H1 (cell line): Measurements from ENCODE around the gene SYTL2. TPM values are rescaled to one million over a fixed set of nuclear protein-coding genes. Genes with fewer than 3 reads are reported as not detected.
A peak's percentile ranks its signal among the peaks of the same experiment; 100 is the strongest.

Source experiments
- CTCF ChIA-PET: fragments of 300-600 bp; sonication (Branson Sonifier 250); formaldehyde crosslinking; loops from one replicate; lab custom pipeline; 2021; ENCODE audit not compliant: partially characterized antibody; lab: Charles Lee
- POLR2A ChIA-PET: fragments of 300-600 bp; sonication (Branson Sonifier 250); formaldehyde crosslinking; loops from one replicate; lab custom pipeline; 2021; ENCODE audit warnings: inconsistent platforms; ENCODE audit not compliant: partially characterized antibody; lab: Charles Lee
- DNase-seq, 2 experiments: peaks; one replicate each; pipeline versions ENCODE4 v3.0.0 to v3.0.0-alpha.2; 2010 to 2022; ENCODE audit warnings: low spot score in 2 of 2, low read depth in 1 of 2, mixed read lengths in 1 of 2
- FAIRE-seq: peaks from 2 replicates; lab custom pipeline; 2011; peaks lifted over from hg19 to GRCh38; lab: Jason Lieb, UNC
- H2AFZ ChIP-seq: 2 replicates; pipeline ENCODE4 v1.8.1; 2012; ENCODE audit warnings: low read length, inconsistent platforms
- H2AK5ac ChIP-seq: 2 replicates; pipeline ENCODE4 v1.6.1; 2013; ENCODE audit warnings: low read depth, low read length
- H2BK120ac ChIP-seq: replicated peaks from 2 replicates; pipeline ENCODE3; 2013; ENCODE audit warnings: low read depth, low read length, inconsistent platforms
- H2BK12ac ChIP-seq: 2 replicates; pipeline ENCODE4 v1.6.1; 2013; ENCODE audit warnings: low read depth, low read length
- H2BK15ac ChIP-seq: 2 replicates; pipeline ENCODE4 v1.6.1; 2013; ENCODE audit warnings: low read length
- H2BK20ac ChIP-seq: 2 replicates; pipeline ENCODE4 v1.6.1; 2013; ENCODE audit warnings: low read length
- H2BK5ac ChIP-seq: 2 replicates; pipeline ENCODE4 v1.6.1; 2013; ENCODE audit warnings: low read depth, low read length
- H3K14ac ChIP-seq: 2 replicates; pipeline ENCODE4 v1.6.1; 2013; ENCODE audit warnings: inconsistent platforms; ENCODE audit not compliant: insufficient read length
- H3K18ac ChIP-seq: 2 replicates; pipeline ENCODE4 v1.6.1; 2013; ENCODE audit warnings: low read length; ENCODE audit errors: extremely low read depth
- H3K23ac ChIP-seq: 2 replicates; pipeline ENCODE4 v1.6.1; 2013; ENCODE audit warnings: inconsistent platforms; ENCODE audit not compliant: insufficient read length
- H3K23me2 ChIP-seq: 2 replicates; pipeline ENCODE4 v1.6.1; 2013; ENCODE audit warnings: low read depth, low read length
- H3K27ac ChIP-seq: 2 replicates; pipeline ENCODE4 v1.6.1; 2011; ENCODE audit warnings: low read depth, low read length, inconsistent platforms
- H3K27me3 ChIP-seq, 4 experiments: replicated peaks in 1 of 4; 1 replicate in 1 of 4; 2 replicates in 3 of 4; pipeline versions ENCODE4 v1.6.1 to v1.8.1; 2011 to 2013; ENCODE audit warnings: low read length in 3 of 4, mild to moderate bottlenecking in 3 of 4, inconsistent platforms in 2 of 4, mixed read lengths in 2 of 4, moderate library complexity in 1 of 4; ENCODE audit not compliant: control insufficient read depth in 3 of 4, insufficient read depth in 3 of 4; ENCODE audit errors: extremely low read depth in 1 of 4
- H3K36me3 ChIP-seq, 4 experiments: 2 replicates each; pipeline versions ENCODE4 v1.6.1 to v1.8.1; 2011 to 2013; ENCODE audit warnings: mild to moderate bottlenecking in 4 of 4, low read length in 3 of 4, moderate library complexity in 2 of 4, control low read depth in 1 of 4, inconsistent platforms in 1 of 4; ENCODE audit not compliant: insufficient read depth in 4 of 4, control insufficient read depth in 2 of 4
- H3K4ac ChIP-seq: replicated peaks from 2 replicates; pipeline ENCODE3; 2013; ENCODE audit warnings: low read length, low read depth, mixed read lengths, inconsistent platforms; ENCODE audit not compliant: insufficient read length
- H3K4me1 ChIP-seq, 4 experiments: replicated peaks in 1 of 4; 1 replicate in 1 of 4; 2 replicates in 3 of 4; pipeline versions ENCODE4 v1.6.1 to v1.8.1; 2011 to 2013; ENCODE audit warnings: low read length in 3 of 4, inconsistent platforms in 2 of 4, mixed read lengths in 1 of 4; ENCODE audit not compliant: insufficient read depth in 4 of 4, control insufficient read depth in 3 of 4
- H3K4me2 ChIP-seq, 2 experiments: 2 replicates each; pipeline versions ENCODE4 v1.6.1 to v1.8.1; 2011 to 2013; ENCODE audit warnings: low read depth in 2 of 2, low read length in 2 of 2, control low read depth in 1 of 2, inconsistent platforms in 1 of 2, mild to moderate bottlenecking in 1 of 2; ENCODE audit not compliant: insufficient read depth in 1 of 2
- H3K4me3 ChIP-seq, 4 experiments: fragments of 200-600, 300-600 bp in 1 of 4; sonication (generic), shearing (Covaris generic), sonication (Bioruptor Twin) in 1 of 4; 2 replicates each; pipeline versions ENCODE4 v1.5.1 to v1.8.1; 2011 to 2016; ENCODE audit warnings: low read length in 4 of 4, low read depth in 3 of 4, control low read depth in 2 of 4, inconsistent platforms in 2 of 4, mild to moderate bottlenecking in 2 of 4, mixed read lengths in 1 of 4, moderate library complexity in 1 of 4; ENCODE audit not compliant: insufficient read depth in 2 of 4; ENCODE audit errors: extremely low read depth in 1 of 4
- H3K56ac ChIP-seq: replicated peaks from 2 replicates; pipeline ENCODE3; 2013; ENCODE audit warnings: low read depth, mild to moderate bottlenecking, mixed read lengths, low read length, inconsistent platforms; ENCODE audit not compliant: insufficient read length
- H3K79me1 ChIP-seq: 2 replicates; pipeline ENCODE4 v1.6.1; 2013; ENCODE audit warnings: low read depth, low read length, control low read depth
- H3K79me2 ChIP-seq, 2 experiments: 2 replicates each; pipeline versions ENCODE4 v1.6.1 to v1.8.1; 2012 to 2013; ENCODE audit warnings: low read length in 2 of 2, mild to moderate bottlenecking in 2 of 2, inconsistent platforms in 1 of 2; ENCODE audit not compliant: insufficient read depth in 2 of 2, control insufficient read depth in 1 of 2
- H3K9ac ChIP-seq, 4 experiments: replicated peaks in 1 of 4; 1 replicate in 1 of 4; 2 replicates in 3 of 4; pipeline versions ENCODE4 v1.6.1 to v1.8.1; 2011 to 2013; ENCODE audit warnings: low read depth in 3 of 4, low read length in 3 of 4, control low read depth in 2 of 4, mild to moderate bottlenecking in 2 of 4, moderate library complexity in 2 of 4, inconsistent platforms in 1 of 4; ENCODE audit errors: extremely low read depth in 1 of 4
- H3K9me3 ChIP-seq, 2 experiments: 2 replicates each; pipeline versions ENCODE4 v1.6.1 to v1.8.1; 2012 to 2013; ENCODE audit warnings: mild to moderate bottlenecking in 2 of 2, moderate library complexity in 2 of 2, control low read depth in 1 of 2, inconsistent platforms in 1 of 2, low read depth in 1 of 2, low read length in 1 of 2, mixed read lengths in 1 of 2; ENCODE audit not compliant: insufficient read depth in 2 of 2
- H4K20me1 ChIP-seq, 2 experiments: replicated peaks in 1 of 2; 2 replicates each; pipeline versions ENCODE3 to v1.8.1; 2011 to 2013; ENCODE audit warnings: inconsistent platforms in 2 of 2, low read length in 2 of 2, mild to moderate bottlenecking in 1 of 2; ENCODE audit not compliant: insufficient read depth in 2 of 2, control insufficient read depth in 1 of 2
- H4K5ac ChIP-seq: 2 replicates; pipeline ENCODE4 v1.6.1; 2013; ENCODE audit warnings: low read length, low read depth, mixed read lengths, inconsistent platforms; ENCODE audit not compliant: insufficient read length
- H4K8ac ChIP-seq: 2 replicates; pipeline ENCODE4 v1.8.0; 2013; ENCODE audit warnings: mild to moderate bottlenecking, moderate library complexity, low read length, inconsistent platforms; ENCODE audit not compliant: insufficient read depth; ENCODE audit errors: extremely low read depth
- H4K91ac ChIP-seq: replicated peaks from 2 replicates; pipeline ENCODE3; 2013; ENCODE audit warnings: low read length, mixed read lengths, inconsistent platforms; ENCODE audit not compliant: insufficient read length
- ASH2L ChIP-seq: fragments of 200-600, 300-600 bp; sonication (generic); IDR thresholded peaks from one replicate; pipeline ENCODE4 v1.7.1; 2017; ENCODE audit warnings: low read length
- BACH1 ChIP-seq: IDR thresholded peaks from 2 replicates; pipeline ENCODE4 v1.6.1; 2012; ENCODE audit warnings: low read length, improper control_type of control experiment
- BRCA1 ChIP-seq: IDR thresholded peaks from 2 replicates; pipeline ENCODE4 v1.6.1; 2012; ENCODE audit warnings: low read depth, low read length, improper control_type of control experiment
- CBX8 ChIP-seq: fragments of 300-800, 300-1000 bp; sonication (generic); IDR thresholded peaks from 2 replicates; pipeline ENCODE4 v1.7.1; 2016; ENCODE audit warnings: low read depth, low read length, borderline replicate concordance
- CEBPB ChIP-seq: IDR thresholded peaks from 2 replicates; pipeline ENCODE4 v1.6.1; 2012; ENCODE audit warnings: low read depth, low read length
- CREB1 ChIP-seq: IDR thresholded peaks from 2 replicates; pipeline ENCODE4 v1.6.1; 2012; ENCODE audit warnings: inconsistent platforms
- CTBP2 ChIP-seq: IDR thresholded peaks from 2 replicates; pipeline ENCODE4 v1.7.0; 2011; ENCODE audit warnings: borderline replicate concordance, mild to moderate bottlenecking, moderate library complexity, mixed read lengths, low read length; ENCODE audit not compliant: insufficient read depth, insufficient read length
- RAD21 ChIP-seq, 2 experiments: IDR thresholded peaks in 1 of 2; conservative IDR thresholded peaks in 1 of 2; 2 replicates each; pipeline ENCODE4 v1.6.1; 2011; ENCODE audit warnings: low read depth in 2 of 2, low read length in 2 of 2, improper control_type of control experiment in 1 of 2, inconsistent platforms in 1 of 2, mild to moderate bottlenecking in 1 of 2, moderate library complexity in 1 of 2
- SAP30 ChIP-seq: fragments of 300-600 bp; sonication (generic); IDR thresholded peaks from 2 replicates; pipeline ENCODE4 v1.7.1; 2012; ENCODE audit warnings: low read length, moderate library complexity, mild to moderate bottlenecking, inconsistent platforms; ENCODE audit not compliant: insufficient read depth, insufficient replicate concordance
- SP2 ChIP-seq: IDR thresholded peaks from 2 replicates; pipeline ENCODE4 v1.6.1; 2012; ENCODE audit warnings: mild to moderate bottlenecking, low read length, inconsistent platforms
- SP4 ChIP-seq: IDR thresholded peaks from 2 replicates; pipeline ENCODE4 v1.6.1; 2012; ENCODE audit warnings: low read length, inconsistent platforms
- SRF ChIP-seq: IDR thresholded peaks from 2 replicates; pipeline ENCODE4 v1.6.1; 2011; ENCODE audit warnings: mild to moderate bottlenecking, low read depth, low read length, moderate library complexity
- TAF1 ChIP-seq: IDR thresholded peaks from 2 replicates; pipeline ENCODE4 v1.6.1; 2011; ENCODE audit warnings: mild to moderate bottlenecking, low read depth, low read length
- WGBS, 2 experiments: shearing (Covaris generic) in 1 of 2; methylation state at CpG; one replicate each; pipeline versions ENCODE4 v1.1.6 to v1.1.7; 2013 to 2015; ENCODE audit warnings: low lambda C conversion rate in 2 of 2, mixed read lengths in 2 of 2, inconsistent platforms in 1 of 2, low coverage in 1 of 2, missing lambda C conversion rate in 1 of 2; ENCODE audit not compliant: insufficient replicate concordance in 2 of 2, insufficient coverage in 1 of 2, insufficient read length in 1 of 2; ENCODE audit errors: extremely low coverage in 1 of 2, missing lambda C conversion rate in 1 of 2; 5-methylcytosine and 5-hydroxymethylcytosine counted together
- polyA plus RNA-seq, 7 experiments: library from polyadenylated mRNA; depleted of rRNA in 3 of 7; stranded (reverse) in 5 of 7; unstranded in 2 of 7; fragments of >200 nt in 5 of 7; fragments of 200-250 nt in 2 of 7; gene quantifications; 1 replicate in 5 of 7; 2 replicates in 1 of 7; 4 replicates in 1 of 7; pipeline versions ENCODE4 v1.2.1 to v1.2.3, GENCODE V29; 2011 to 2013; ENCODE audit warnings: missing spikeins in 2 of 7, mixed read lengths in 2 of 7
- total RNA-seq: library from RNA; stranded (reverse); fragmentation: NEBNext Ultra II Directional; extraction: Animal tissue kit (Norgen Biotek cat#: 25700); gene quantifications from 2 replicates; pipeline ENCODE4 v1.2.1, GENCODE V29; 2021

Gene SYTL2
- total and polyA plus RNA-seq, 2 of the 8 experiments (the other 6 are each of a cell fraction or from before 2014, with no cell fraction given): 1.3 to 9.1 TPM

- no peak overlapping the region for H3K4ac ChIP-seq
- no peak overlapping the region for H2BK5ac ChIP-seq
- peak overlapping the region; percentile 72; the same call in 1 of the 2 replicates for H2AFZ ChIP-seq
- 54% methylated on average over 10 of the region's 13 CpGs; no CpG with 5 or more reads in 1 of the 2 experiments for WGBS, 2 experiments
- H2BK12ac ChIP-seq: 0 out of 2 replicates have a peak overlapping the region, but pooled peaks have one; percentile 50
- H3K14ac ChIP-seq: no peak overlapping the region
- H3K4me2 ChIP-seq: peak overlapping the region; percentile 83 to 91
- H4K20me1 ChIP-seq: no peaks in the 10 kb centered on the region
- H3K9me3 ChIP-seq: no peaks in the 10 kb centered on the region
- peaks cover 0 to 3% (median 2%) of the 10 kb centered on the region in 4 experiments; a peak in 4 of 7 replicates for H3K4me1 ChIP-seq
- FAIRE-seq (no peak), DNase-seq (no peak)
- H4K91ac ChIP-seq: no peak overlapping the region
- no peak overlapping the region for H3K27ac ChIP-seq
- POLR2A ChIA-PET: no interaction called here
- H3K79me2 ChIP-seq: no peaks in the 10 kb centered on the region
- no peak overlapping the region for H2BK20ac ChIP-seq
- no peak overlapping the region for H2BK15ac ChIP-seq
- no peak overlapping the region for H2BK120ac ChIP-seq
- H3K18ac ChIP-seq: no peak overlapping the region
- H3K56ac ChIP-seq: no peak overlapping the region
- CTCF ChIA-PET: interaction anchor here (0.7 to 3.6 kb wide), 2 partner anchors 10 to 14 kb away, joined by 3 to 22 read pairs; no protein-coding TSS in a partner anchor
- no peaks in the 10 kb centered on the region for H3K36me3 ChIP-seq
- no peak overlapping the region for H3K9ac ChIP-seq
- peaks cover 0 to 35% (median 18%) of the 10 kb centered on the region in 4 experiments; a peak in 6 of 7 replicates for H3K27me3 ChIP-seq
- no peaks in the 10 kb centered on the region for H3K79me1 ChIP-seq
- H3K4me3 ChIP-seq: peak overlapping the region; percentile 55 to 91 (median 68)
- no peak overlapping the region for H4K8ac ChIP-seq
- no peak overlapping the region for H4K5ac ChIP-seq
- no peak overlapping the region for H3K23ac ChIP-seq
- H2AK5ac ChIP-seq: no peak overlapping the region
- H3K23me2 ChIP-seq: peaks cover 10% of the 10 kb centered on the region; the same call in 1 of the 2 replicates
- TF ChIP-seq BRCA1 (no peak), SAP30 (no peak), RAD21 (IDR thresholded peaks at IDR 0.05 in 1 of 2, conservative IDR thresholded peaks at IDR 0.05 in 1 of 2; ENCODE audit: low read depth in 2 of 2, low read length in 2 of 2) (no peak), ASH2L (no peak), SRF (no peak), CBX8 (no peak), CREB1 (no peak), BACH1 (no peak), TAF1 (no peak), CEBPB (no peak), CTBP2 (no peak), SP2 (no peak), SP4 (no peak)
Observed at GRCh38 chr11:85811624-85812023, 683 bp upstream of the SYTL2 start.
